Measurements from ENCODE around the gene SYNDIG1L.
"Not testable (repeated sequence)": the region's sequence is repeated elsewhere in the genome, so short reads cannot be mapped to it uniquely, and the experiment has no call there.

The SYNDIG1L gene

DNA sequence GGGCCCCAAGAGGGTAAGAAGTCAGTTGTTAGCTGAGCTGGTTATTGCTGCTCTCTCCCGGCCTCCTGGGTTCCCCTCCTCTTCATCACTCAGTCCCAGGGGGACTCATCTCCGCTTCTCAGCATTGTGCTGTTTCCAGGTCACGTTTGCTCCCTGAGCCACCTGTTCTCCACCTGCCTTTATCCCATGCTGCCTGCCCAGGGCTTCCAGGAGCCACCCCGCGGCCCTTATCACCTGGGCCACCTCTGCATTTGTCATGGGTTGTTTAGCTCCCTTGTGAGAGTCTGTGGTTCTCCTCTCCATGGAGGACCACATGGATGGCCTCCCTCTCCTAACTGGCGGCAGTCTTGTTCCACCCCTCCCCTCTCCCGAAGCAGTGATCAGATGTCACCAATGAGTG is 36.0 kb downstream of the SYNDIG1L start:
- Histone ChIP-seq H3F3A (ENCODE audit: insufficient read depth, low read length) (no peaks in the 10 kb centered on the region), H3K27me3 (replicated peaks; ENCODE audit: insufficient read depth, low read length) (no peaks in the 10 kb centered on the region), H3K4me3 (ENCODE audit: low read length) (no peak overlapping the region), H3K9me3 (replicated peaks; ENCODE audit: insufficient read depth, low read length) (no peaks in the 10 kb centered on the region), H3K4me1 (ENCODE audit: low read length) (no peaks in the 10 kb centered on the region), H3K9ac (ENCODE audit: low read length) (no peak overlapping the region), H2AFZ (ENCODE audit: low read length) (no peak overlapping the region), H4K20me1 (ENCODE audit: insufficient read depth, low read length) (no peaks in the 10 kb centered on the region), H3K27ac (ENCODE audit: low read length) (no peak overlapping the region), H3K9me2 (replicated peaks; ENCODE audit: insufficient read depth, low read length) (no peaks in the 10 kb centered on the region), H3K36me3 (replicated peaks; ENCODE audit: insufficient read depth, low read length) (no peaks in the 10 kb centered on the region), H3K79me2 (ENCODE audit: low read length) (no peaks in the 10 kb centered on the region), H3K4me2 (ENCODE audit: low read depth, low read length) (no peak overlapping the region)
- DNase-seq, result no peak
- TF ChIP-seq, protein P1, sequence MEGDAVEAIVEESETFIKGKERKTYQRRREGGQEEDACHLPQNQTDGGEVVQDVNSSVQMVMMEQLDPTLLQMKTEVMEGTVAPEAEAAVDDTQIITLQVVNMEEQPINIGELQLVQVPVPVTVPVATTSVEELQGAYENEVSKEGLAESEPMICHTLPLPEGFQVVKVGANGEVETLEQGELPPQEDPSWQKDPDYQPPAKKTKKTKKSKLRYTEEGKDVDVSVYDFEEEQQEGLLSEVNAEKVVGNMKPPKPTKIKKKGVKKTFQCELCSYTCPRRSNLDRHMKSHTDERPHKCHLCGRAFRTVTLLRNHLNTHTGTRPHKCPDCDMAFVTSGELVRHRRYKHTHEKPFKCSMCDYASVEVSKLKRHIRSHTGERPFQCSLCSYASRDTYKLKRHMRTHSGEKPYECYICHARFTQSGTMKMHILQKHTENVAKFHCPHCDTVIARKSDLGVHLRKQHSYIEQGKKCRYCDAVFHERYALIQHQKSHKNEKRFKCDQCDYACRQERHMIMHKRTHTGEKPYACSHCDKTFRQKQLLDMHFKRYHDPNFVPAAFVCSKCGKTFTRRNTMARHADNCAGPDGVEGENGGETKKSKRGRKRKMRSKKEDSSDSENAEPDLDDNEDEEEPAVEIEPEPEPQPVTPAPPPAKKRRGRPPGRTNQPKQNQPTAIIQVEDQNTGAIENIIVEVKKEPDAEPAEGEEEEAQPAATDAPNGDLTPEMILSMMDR (IDR thresholded peaks at IDR 0.05; ENCODE audit: low read length), result no peak
- no peak for TF ChIP-seq EZH2 (optimal IDR thresholded peaks at IDR 0.05; ENCODE audit: low read depth, low read length)
- no peak for TF ChIP-seq EZH2phosphoT487 (IDR thresholded peaks at IDR 0.05; ENCODE audit: low read length)

DNA sequence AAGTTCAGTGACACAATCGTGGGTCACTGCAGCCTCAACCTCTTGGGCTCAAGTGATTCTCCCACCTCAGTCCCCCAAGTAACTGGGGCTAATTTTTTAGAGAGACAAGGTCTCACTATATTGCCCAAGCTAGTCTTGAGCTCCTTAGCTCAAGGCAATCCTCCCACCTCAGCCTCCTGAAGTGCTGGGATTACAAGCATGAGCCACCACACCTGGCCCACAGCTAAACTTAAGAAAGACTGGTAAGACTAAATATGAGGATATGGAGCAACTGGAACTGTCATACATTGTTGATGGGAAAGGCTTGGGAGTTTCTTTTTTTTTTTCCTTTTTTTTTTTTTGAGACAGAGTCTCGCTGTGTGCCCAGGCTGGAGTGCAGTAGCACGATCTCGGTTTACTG is 43.8 kb downstream of the SYNDIG1L start:
- TF ChIP-seq, protein P1 (IDR thresholded peaks at IDR 0.05; ENCODE audit: low read length), result no peak
- TF ChIP-seq EZH2 (optimal IDR thresholded peaks at IDR 0.05; ENCODE audit: low read depth, low read length), result no peak
- no peak for TF ChIP-seq EZH2phosphoT487 (IDR thresholded peaks at IDR 0.05; ENCODE audit: low read length)
- H3K79me2 ChIP-seq (ENCODE audit: low read length), result no peaks in the 10 kb centered on the region

DNA sequence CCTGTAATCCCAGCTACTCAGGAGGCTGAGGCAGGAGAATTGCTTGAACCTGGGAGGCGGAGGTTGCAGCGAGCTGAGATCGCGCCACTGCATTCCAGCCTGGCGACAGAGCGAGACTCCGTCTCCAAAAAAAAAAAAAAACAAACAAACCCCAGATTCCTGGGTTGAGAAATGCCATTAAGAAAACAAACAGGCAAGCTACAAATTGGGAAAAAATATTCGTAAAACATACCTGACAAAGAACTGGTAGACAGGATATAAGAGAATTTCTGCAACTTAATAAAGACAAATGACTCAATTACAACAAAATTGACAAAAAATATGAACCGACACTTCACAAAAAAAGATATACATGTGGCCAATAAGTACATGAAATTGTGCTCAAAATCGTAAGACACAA is 44.4 kb downstream of the SYNDIG1L start:
- not testable (repeated sequence) for H2AFZ ChIP-seq (ENCODE audit: low read length); H3K9me2 ChIP-seq (replicated peaks; ENCODE audit: insufficient read depth, low read length); H3F3A ChIP-seq (ENCODE audit: insufficient read depth, low read length); H4K20me1 ChIP-seq (ENCODE audit: insufficient read depth, low read length); H3K79me2 ChIP-seq (ENCODE audit: low read length); DNase-seq; H3K27me3 ChIP-seq (replicated peaks; ENCODE audit: insufficient read depth, low read length); H3K4me3 ChIP-seq (ENCODE audit: low read length); H3K27ac ChIP-seq (ENCODE audit: low read length); H3K9ac ChIP-seq (ENCODE audit: low read length); H3K36me3 ChIP-seq (replicated peaks; ENCODE audit: insufficient read depth, low read length); H3K9me3 ChIP-seq (replicated peaks; ENCODE audit: insufficient read depth, low read length); H3K4me1 ChIP-seq (ENCODE audit: low read length); H3K4me2 ChIP-seq (ENCODE audit: low read depth, low read length)

More for the DNA sequence above, 43.8 kb downstream of the SYNDIG1L start:
- no peak overlapping the region for H3K9ac ChIP-seq (ENCODE audit: low read length)
- DNase-seq, result no peak
- no peak overlapping the region for H3K27ac ChIP-seq (ENCODE audit: low read length)
- no peaks in the 10 kb centered on the region for H3K27me3 ChIP-seq (replicated peaks; ENCODE audit: insufficient read depth, low read length)
- no peaks in the 10 kb centered on the region for H3K9me2 ChIP-seq (replicated peaks; ENCODE audit: insufficient read depth, low read length)
- no peaks in the 10 kb centered on the region for H3K4me1 ChIP-seq (ENCODE audit: low read length)
- H3K9me3 ChIP-seq (replicated peaks; ENCODE audit: insufficient read depth, low read length), result no peaks in the 10 kb centered on the region
- no peak overlapping the region for H2AFZ ChIP-seq (ENCODE audit: low read length)
- H3K36me3 ChIP-seq (replicated peaks; ENCODE audit: insufficient read depth, low read length), result no peaks in the 10 kb centered on the region
- H3K4me2 ChIP-seq (ENCODE audit: low read depth, low read length), result no peak overlapping the region
- no peaks in the 10 kb centered on the region for H3F3A ChIP-seq (ENCODE audit: insufficient read depth, low read length)
- H4K20me1 ChIP-seq (ENCODE audit: insufficient read depth, low read length), result no peaks in the 10 kb centered on the region
- no peak overlapping the region for H3K4me3 ChIP-seq (ENCODE audit: low read length)

DNA sequence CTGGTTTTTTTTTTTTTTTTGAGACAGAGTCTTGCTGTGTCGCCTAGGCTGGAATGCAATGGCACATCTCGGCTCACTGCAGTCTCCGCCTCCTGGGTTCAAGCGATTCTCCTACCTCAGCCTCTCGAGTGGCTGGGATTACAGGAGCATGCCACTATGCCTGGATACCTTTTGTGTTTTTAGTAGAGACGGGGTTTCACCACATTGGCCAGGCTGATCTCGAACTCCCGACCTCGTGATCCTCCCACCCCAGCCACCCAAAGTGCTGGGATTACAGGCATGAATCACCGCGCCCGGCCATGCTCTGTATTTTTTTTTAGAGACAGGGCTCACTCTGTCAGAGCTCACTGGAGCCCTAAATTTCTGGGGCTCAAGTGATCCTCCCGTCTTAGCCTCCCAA is 45.2 kb downstream of the SYNDIG1L start:
- no peaks in the 10 kb centered on the region for H3K36me3 ChIP-seq (replicated peaks; ENCODE audit: insufficient read depth, low read length)
- H4K20me1 ChIP-seq (ENCODE audit: insufficient read depth, low read length), result no peaks in the 10 kb centered on the region
- no peak overlapping the region for H3K4me2 ChIP-seq (ENCODE audit: low read depth, low read length)
- no peak overlapping the region for H3K9ac ChIP-seq (ENCODE audit: low read length)
- H3K9me3 ChIP-seq (replicated peaks; ENCODE audit: insufficient read depth, low read length), result no peaks in the 10 kb centered on the region
- H3K4me1 ChIP-seq (ENCODE audit: low read length), result no peaks in the 10 kb centered on the region
- no peak overlapping the region for H2AFZ ChIP-seq (ENCODE audit: low read length)
- H3K9me2 ChIP-seq (replicated peaks; ENCODE audit: insufficient read depth, low read length), result no peaks in the 10 kb centered on the region
- DNase-seq, result no peak
- H3K27me3 ChIP-seq (replicated peaks; ENCODE audit: insufficient read depth, low read length), result no peaks in the 10 kb centered on the region
- no peak overlapping the region for H3K4me3 ChIP-seq (ENCODE audit: low read length)
- H3K79me2 ChIP-seq (ENCODE audit: low read length), result no peaks in the 10 kb centered on the region
- no peak overlapping the region for H3K27ac ChIP-seq (ENCODE audit: low read length)
- no peaks in the 10 kb centered on the region for H3F3A ChIP-seq (ENCODE audit: insufficient read depth, low read length)
- TF ChIP-seq EZH2phosphoT487 (IDR thresholded peaks at IDR 0.05; ENCODE audit: low read length), result no peak
- no peak for TF ChIP-seq EZH2 (optimal IDR thresholded peaks at IDR 0.05; ENCODE audit: low read depth, low read length)
- TF ChIP-seq, protein P1 (IDR thresholded peaks at IDR 0.05; ENCODE audit: low read length), result no peak
